Measurements from ENCODE around the gene PDE11A.
"Not testable (repeated sequence)": the region's sequence is repeated elsewhere in the genome, so short reads cannot be mapped to it uniquely, and the experiment has no call there.

The PDE11A gene

GRCh38 chr2:178101321-178102079 is 28.9 kb upstream of the PDE11A start:
- in situ Hi-C loops (cut with HindIII; ENCODE audit: low pct_unique_long_range_greater_than_20kb, low sequenced_read_pairs): no loop called here
- DNase-seq (ENCODE audit: low read depth in 1 of 2, low spot score in 1 of 2): no peak
- no peak for TF ChIP-seq JUND (IDR thresholded peaks at IDR 0.05; ENCODE audit: low read depth)

DNA sequence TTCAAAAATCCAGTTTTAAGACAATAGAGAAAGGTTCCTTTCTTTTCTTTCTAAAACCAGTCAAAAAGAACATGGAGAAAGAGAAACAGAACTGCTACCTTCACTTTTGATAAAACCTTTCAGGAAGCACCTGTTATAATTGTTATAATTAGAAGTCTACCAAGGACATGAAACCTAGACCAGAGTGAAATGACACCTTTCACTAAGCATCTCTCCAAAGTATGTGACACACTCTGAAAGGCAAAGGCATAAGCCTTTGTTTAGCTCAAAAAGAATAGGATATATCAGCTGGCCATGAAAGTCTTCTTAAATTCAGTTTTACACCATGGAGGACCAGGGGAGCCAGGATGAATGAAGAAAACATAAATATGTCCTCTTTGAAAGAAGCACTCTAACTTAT is 20.9 kb upstream of the PDE11A start:
- no peak for DNase-seq (ENCODE audit: low read depth in 1 of 2, low spot score in 1 of 2)
- in situ Hi-C loops (cut with HindIII; ENCODE audit: low pct_unique_long_range_greater_than_20kb, low sequenced_read_pairs): no loop called here
- no peak for TF ChIP-seq JUND (IDR thresholded peaks at IDR 0.05; ENCODE audit: low read depth)

DNA sequence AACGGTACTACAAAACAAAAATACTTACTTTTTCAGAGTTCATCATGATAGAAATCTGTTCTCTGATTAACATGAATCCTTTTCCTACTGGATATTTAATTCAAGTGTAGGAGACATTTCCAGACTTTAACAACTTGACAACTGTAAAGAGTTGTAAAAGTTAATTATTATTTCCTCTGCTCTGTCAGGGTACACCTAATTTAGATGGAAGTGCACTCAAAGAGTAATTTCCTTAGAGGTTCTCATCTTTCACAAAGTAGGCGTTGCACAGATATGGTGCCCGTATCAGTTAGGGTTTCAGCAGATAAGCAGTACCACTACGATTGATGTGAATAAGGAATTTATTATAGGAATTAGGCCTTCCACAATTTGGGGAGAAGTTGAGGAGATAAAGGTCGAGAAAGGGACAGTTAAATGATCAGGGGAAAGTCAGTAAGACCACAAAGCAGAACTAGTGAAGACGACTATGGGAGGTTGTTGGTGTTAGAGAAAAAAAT is 16.2 kb upstream of the PDE11A start:
- no peak for TF ChIP-seq JUND (IDR thresholded peaks at IDR 0.05; ENCODE audit: low read depth)
- DNase-seq (ENCODE audit: low read depth in 1 of 2, low spot score in 1 of 2): no peak
- in situ Hi-C loops (cut with HindIII; ENCODE audit: low pct_unique_long_range_greater_than_20kb, low sequenced_read_pairs): no loop called here

- TF ChIP-seq JUND (IDR thresholded peaks at IDR 0.05; ENCODE audit: low read depth): no peak
- DNase-seq (ENCODE audit: low read depth in 1 of 2, low spot score in 1 of 2): no peak
- in situ Hi-C loops (cut with HindIII; ENCODE audit: low pct_unique_long_range_greater_than_20kb, low sequenced_read_pairs): no loop called here
Observed at GRCh38 chr2:178084273-178084672, 11.7 kb upstream of the PDE11A start.

GRCh38 chr2:178082408-178083045 is 9.9 kb upstream of the PDE11A start:
- in situ Hi-C loops (cut with HindIII; ENCODE audit: low pct_unique_long_range_greater_than_20kb, low sequenced_read_pairs): no loop called here
- DNase-seq (ENCODE audit: low read depth in 1 of 2, low spot score in 1 of 2): no peak
- TF ChIP-seq JUND (IDR thresholded peaks at IDR 0.05; ENCODE audit: low read depth): no peak

DNA sequence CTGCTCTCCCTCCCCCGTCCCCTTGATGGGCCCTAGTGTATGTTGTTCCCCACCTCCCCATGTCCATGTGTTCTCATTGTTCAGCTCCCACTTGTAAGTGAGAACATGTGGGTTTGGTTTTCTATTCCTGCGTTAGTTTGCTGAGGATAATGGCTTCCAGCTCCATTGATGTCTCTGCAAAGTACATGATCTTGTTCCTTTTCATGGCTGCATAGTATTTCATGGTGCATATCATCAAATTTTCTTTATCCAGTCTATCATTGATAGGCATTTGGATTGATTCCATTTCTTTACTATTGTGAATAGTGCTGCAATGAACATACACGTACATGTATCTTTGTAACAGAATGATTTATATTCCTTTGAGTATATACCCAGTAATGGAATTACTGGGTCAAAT is 6.7 kb upstream of the PDE11A start:
- in situ Hi-C loops (cut with HindIII; ENCODE audit: low pct_unique_long_range_greater_than_20kb, low sequenced_read_pairs); DNase-seq (ENCODE audit: low read depth in 1 of 2, low spot score in 1 of 2): not testable (repeated sequence)

GRCh38 chr2:178076130-178076529 is 3.6 kb upstream of the PDE11A start:
- in situ Hi-C loops (cut with HindIII; ENCODE audit: low pct_unique_long_range_greater_than_20kb, low sequenced_read_pairs): no loop called here
- DNase-seq (ENCODE audit: low read depth in 1 of 2, low spot score in 1 of 2): no peak
- TF ChIP-seq JUND (IDR thresholded peaks at IDR 0.05; ENCODE audit: low read depth): no peak

DNA sequence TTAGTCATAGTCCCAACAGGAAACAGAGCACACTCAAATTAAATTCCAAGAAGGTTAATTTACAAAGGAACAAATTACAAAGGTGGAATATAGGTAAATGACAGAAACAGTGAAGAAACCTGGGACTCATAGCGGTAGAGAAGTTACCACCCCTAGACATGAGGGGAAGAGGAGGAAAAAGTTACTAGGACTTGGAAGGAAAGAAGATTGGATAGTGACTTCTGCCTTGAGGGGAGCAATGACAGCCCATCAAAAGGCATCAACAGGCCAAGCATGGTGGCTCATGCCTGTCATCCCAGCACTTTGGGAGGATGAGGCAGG is 2.4 kb upstream of the PDE11A start:
- no peak for DNase-seq (ENCODE audit: low read depth in 1 of 2, low spot score in 1 of 2)
- TF ChIP-seq JUND (IDR thresholded peaks at IDR 0.05; ENCODE audit: low read depth): no peak
- in situ Hi-C loops (cut with HindIII; ENCODE audit: low pct_unique_long_range_greater_than_20kb, low sequenced_read_pairs): no loop called here

DNA sequence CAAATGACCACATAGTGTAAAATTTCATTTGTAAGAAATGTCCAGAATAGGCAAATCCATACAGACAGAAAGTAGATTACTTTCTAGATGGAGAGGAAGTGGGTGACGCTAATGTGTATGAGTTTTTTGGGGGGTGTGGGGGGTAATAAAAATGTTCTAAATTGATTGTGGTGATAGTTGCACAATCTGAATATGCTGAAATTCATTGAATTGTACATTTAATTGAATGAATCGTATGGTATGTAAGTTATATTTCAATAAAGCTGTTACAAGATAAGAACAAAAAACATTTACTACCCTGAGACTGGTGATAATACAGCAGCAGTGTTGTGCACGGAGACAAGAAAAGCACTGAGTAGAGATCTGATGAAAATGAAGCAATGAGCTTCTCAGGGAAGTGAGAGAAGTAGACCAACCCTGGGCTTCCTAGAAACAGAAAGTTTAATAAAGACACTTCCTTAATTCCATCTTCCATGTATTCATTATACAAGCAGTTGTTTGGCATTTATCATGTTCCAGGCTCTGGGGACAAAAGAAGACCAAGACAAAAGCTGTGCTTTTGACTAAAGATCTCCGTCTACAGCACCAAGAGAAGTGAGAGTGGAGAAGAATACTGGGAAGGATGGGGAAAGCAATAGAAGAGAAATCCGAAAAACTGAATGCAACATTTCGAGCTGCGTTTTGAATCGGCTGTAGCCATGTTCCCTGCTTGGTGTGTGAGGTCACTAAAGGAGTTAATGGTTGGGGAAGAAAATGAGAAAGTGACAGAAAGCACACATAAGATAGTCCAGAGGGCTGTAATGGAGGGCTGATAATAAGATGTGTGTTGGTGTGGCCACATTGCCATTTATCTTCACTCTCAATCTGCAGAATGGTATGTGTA is 1.8 kb upstream of the PDE11A start:
- in situ Hi-C loops (cut with HindIII; ENCODE audit: low pct_unique_long_range_greater_than_20kb, low sequenced_read_pairs): no loop called here
- peak in 1 of 2 experiments; percentile 26 for DNase-seq (ENCODE audit: low read depth in 1 of 2, low spot score in 1 of 2)
- no peak for TF ChIP-seq JUND (IDR thresholded peaks at IDR 0.05; ENCODE audit: low read depth)

DNA sequence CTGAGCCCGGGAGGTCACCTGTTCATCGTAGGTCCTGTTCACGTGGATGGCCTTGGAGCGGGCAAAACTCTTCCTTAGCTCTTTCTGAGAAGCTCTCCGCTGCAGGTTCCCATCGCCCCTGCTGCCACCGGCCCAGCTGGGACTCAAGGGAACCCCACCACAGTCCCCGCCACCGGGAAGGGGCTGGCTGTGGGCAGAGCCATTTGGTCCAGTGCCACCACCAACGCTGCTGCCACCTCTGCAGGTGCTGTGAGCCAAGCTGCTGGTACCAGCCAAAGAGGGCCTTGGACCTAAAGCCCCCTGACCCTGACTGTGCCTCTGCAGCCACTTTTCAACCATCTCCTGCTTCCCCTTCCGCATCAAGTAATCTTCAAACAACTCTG is 586 bp downstream of the PDE11A start:
- no peak for DNase-seq (ENCODE audit: low read depth in 1 of 2, low spot score in 1 of 2)
- TF ChIP-seq JUND (IDR thresholded peaks at IDR 0.05; ENCODE audit: low read depth): no peak
- in situ Hi-C loops (cut with HindIII; ENCODE audit: low pct_unique_long_range_greater_than_20kb, low sequenced_read_pairs): no loop called here

GRCh38 chr2:178070824-178071223 is 1.8 kb downstream of the PDE11A start:
- no peak for TF ChIP-seq JUND (IDR thresholded peaks at IDR 0.05; ENCODE audit: low read depth)
- DNase-seq (ENCODE audit: low read depth in 1 of 2, low spot score in 1 of 2): no peak
- in situ Hi-C loops (cut with HindIII; ENCODE audit: low pct_unique_long_range_greater_than_20kb, low sequenced_read_pairs): no loop called here

DNA sequence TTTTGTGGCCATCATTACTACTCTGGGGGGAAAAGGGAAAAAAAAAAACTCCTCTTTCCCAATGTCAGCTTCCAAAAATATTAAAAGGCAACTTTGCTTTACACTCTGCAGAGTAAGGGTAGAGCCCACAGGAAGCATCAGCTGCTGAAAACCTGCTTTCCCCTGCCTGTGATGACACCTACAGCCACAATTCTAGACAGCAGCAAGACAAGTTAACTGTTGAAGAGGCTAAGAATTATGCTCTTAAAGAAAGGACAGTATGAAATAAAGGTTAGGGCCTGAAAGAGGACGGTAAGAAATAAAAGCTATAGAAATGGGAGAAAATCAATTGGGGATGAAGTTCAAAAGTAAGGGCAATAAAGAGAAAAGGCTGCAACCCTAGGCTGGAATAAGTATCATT is 3.0 kb downstream of the PDE11A start:
- no peak for TF ChIP-seq JUND (IDR thresholded peaks at IDR 0.05; ENCODE audit: low read depth)
- in situ Hi-C loops (cut with HindIII; ENCODE audit: low pct_unique_long_range_greater_than_20kb, low sequenced_read_pairs): no loop called here
- DNase-seq (ENCODE audit: low read depth in 1 of 2, low spot score in 1 of 2): peak in 1 of 2 experiments; percentile 47

Measured in T47D (cell line).